Breast epithelium (tissue), 4 donors: ENCODE results near the gene TSC1. TPM values are rescaled to one million over a fixed set of nuclear protein-coding genes. Genes with fewer than 3 reads are reported as not detected.

Source experiments
- DNase-seq, 2 donors: peaks; one replicate each; pipeline ENCODE4 v3.0.0-alpha.2; 2019; ENCODE audit warnings: low spot score in 2 of 2
- H3K27ac ChIP-seq, 2 donors: fragments of 200-600 bp; sonication (generic) in 1 of 2; one replicate each; pipeline ENCODE4 v1.5.1; 2016 to 2019; ENCODE audit warnings: mild to moderate bottlenecking in 1 of 2
- H3K27me3 ChIP-seq, 2 donors: fragments of 200-600 bp; sonication (generic) in 1 of 2; one replicate each; pipeline versions ENCODE4 v1.5.1 to v1.6.0; 2017 to 2019; ENCODE audit warnings: control low read depth in 1 of 2, mild to moderate bottlenecking in 1 of 2
- H3K36me3 ChIP-seq: fragments of 200-600 bp; one replicate; pipeline ENCODE4 v1.5.1; 2019
- H3K4me1 ChIP-seq, 2 donors: fragments of 200-600 bp; sonication (generic); one replicate each; pipeline ENCODE4 v1.5.1; 2016 to 2019; ENCODE audit warnings: control low read depth in 1 of 2
- H3K4me3 ChIP-seq, 3 donors: fragments of 200-600 bp; sonication (generic); 1 replicate in 2 of 3; 2 replicates in 1 of 3; pipeline ENCODE4 v1.5.1; 2016 to 2019; ENCODE audit warnings: mild to moderate bottlenecking in 3 of 3, moderate library complexity in 2 of 3
- H3K9me3 ChIP-seq, 2 donors: fragments of 200-600 bp; sonication (generic) in 1 of 2; one replicate each; pipeline ENCODE4 v1.5.1; 2016 to 2019; ENCODE audit warnings: control low read depth in 1 of 2
- POLR2A ChIP-seq: fragments of 450-650 bp; IDR thresholded peaks from one replicate; pipeline ENCODE4 v1.6.1; 2016; ENCODE audit warnings: antibody characterized with exemption, mild to moderate bottlenecking, moderate library complexity
- POLR2AphosphoS5 ChIP-seq, 3 donors: sonication (generic); formaldehyde crosslinking; IDR thresholded peaks; one replicate each; pipeline ENCODE4 v1.6.1; 2017; ENCODE audit warnings: antibody characterized with exemption in 3 of 3
- intact Hi-C: fragments of 100-400 bp; cut with DNase I; formaldehyde crosslinking; loops from one replicate; pipeline ENCODE4 v1.15.1; 2023; ENCODE audit warnings: low total_unique reads
- total RNA-seq, 3 donors: library from RNA; depleted of rRNA; stranded (reverse); fragments of >200 nt; gene quantifications; one replicate each; pipeline ENCODE4 v1.1.0, GENCODE V29; 2016
- TF ChIP-seq, protein P1 (sequence below), 3 donors: fragments of 450-650 bp; IDR thresholded peaks; one replicate each; pipeline ENCODE4 v1.5.1; 2016 to 2017; ENCODE audit warnings: antibody characterized with exemption in 3 of 3, mild to moderate bottlenecking in 3 of 3, moderate library complexity in 3 of 3

Gene TSC1
- total RNA-seq, 3 donors from 2014 or later: 38.1 to 61.9 (median 48.2) TPM

DNA sequence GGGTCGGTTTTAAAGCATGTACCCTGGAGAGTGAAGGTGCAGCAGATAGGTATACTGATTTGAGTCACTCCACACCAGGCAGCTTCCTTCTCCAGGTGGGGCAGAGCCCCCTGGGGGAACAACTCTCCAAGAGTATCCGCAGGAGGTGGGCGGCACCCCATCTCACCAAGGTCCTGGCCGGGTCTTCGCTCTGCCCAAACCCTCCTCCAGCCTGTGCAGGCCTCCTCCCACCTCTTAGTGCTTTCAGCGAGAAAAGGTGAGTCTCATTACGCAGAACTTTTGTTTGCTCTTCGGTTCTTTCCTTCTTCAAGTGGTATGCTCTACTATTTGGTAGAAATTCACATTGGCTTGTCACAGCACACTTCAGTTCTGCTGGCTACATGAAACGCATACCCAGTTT is 52.0 kb downstream of the TSC1 start:
- Histone ChIP-seq H3K4me3 (no peak overlapping the region), H3K27ac (no peak overlapping the region), H3K27me3 (no peaks in the 10 kb centered on the region), H3K9me3 (no peaks in the 10 kb centered on the region), H3K4me1 (peaks cover 0 to 7% of the 10 kb centered on the region in 2 donors), H3K36me3 (no peaks in the 10 kb centered on the region)
- no peak for DNase-seq
- no peak for TF ChIP-seq POLR2A
- TF ChIP-seq, protein P1, sequence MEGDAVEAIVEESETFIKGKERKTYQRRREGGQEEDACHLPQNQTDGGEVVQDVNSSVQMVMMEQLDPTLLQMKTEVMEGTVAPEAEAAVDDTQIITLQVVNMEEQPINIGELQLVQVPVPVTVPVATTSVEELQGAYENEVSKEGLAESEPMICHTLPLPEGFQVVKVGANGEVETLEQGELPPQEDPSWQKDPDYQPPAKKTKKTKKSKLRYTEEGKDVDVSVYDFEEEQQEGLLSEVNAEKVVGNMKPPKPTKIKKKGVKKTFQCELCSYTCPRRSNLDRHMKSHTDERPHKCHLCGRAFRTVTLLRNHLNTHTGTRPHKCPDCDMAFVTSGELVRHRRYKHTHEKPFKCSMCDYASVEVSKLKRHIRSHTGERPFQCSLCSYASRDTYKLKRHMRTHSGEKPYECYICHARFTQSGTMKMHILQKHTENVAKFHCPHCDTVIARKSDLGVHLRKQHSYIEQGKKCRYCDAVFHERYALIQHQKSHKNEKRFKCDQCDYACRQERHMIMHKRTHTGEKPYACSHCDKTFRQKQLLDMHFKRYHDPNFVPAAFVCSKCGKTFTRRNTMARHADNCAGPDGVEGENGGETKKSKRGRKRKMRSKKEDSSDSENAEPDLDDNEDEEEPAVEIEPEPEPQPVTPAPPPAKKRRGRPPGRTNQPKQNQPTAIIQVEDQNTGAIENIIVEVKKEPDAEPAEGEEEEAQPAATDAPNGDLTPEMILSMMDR (IDR thresholded peaks at IDR 0.05): no peak
- no peak for TF ChIP-seq POLR2AphosphoS5 (IDR thresholded peaks at IDR 0.05)
- intact Hi-C loops: no loop called here

DNA sequence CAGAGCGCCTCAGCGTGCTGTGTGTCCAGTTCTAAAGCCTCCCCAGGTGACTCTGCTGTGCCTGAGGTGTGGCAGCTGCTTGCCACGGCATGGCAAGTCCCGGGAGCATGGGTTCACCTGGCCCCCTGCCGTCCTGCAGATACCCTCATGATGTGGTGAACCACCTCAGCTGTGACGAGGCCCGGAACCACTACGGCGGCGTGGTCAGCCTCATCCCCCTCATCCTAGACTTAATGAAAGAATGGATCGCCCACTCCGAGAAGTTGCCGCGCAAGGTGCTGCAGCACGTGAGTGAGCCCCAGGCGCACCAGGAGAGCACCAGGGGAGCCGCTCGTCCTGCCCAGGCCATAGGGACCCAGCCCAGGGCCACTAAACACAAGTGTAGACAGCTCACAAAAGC is 56.3 kb downstream of the TSC1 start:
- no peak overlapping the region for H3K4me3 ChIP-seq
- H3K36me3 ChIP-seq: no peaks in the 10 kb centered on the region
- no peak overlapping the region for H3K27ac ChIP-seq
- no peak for TF ChIP-seq POLR2A
- TF ChIP-seq POLR2AphosphoS5 (IDR thresholded peaks at IDR 0.05): no peak
- TF ChIP-seq, protein P1 (IDR thresholded peaks at IDR 0.05): no peak
- no peak for DNase-seq
- H3K27me3 ChIP-seq: no peaks in the 10 kb centered on the region
- H3K9me3 ChIP-seq: no peaks in the 10 kb centered on the region
- H3K4me1 ChIP-seq: no peaks in the 10 kb centered on the region
- intact Hi-C loops: no loop called here

DNA sequence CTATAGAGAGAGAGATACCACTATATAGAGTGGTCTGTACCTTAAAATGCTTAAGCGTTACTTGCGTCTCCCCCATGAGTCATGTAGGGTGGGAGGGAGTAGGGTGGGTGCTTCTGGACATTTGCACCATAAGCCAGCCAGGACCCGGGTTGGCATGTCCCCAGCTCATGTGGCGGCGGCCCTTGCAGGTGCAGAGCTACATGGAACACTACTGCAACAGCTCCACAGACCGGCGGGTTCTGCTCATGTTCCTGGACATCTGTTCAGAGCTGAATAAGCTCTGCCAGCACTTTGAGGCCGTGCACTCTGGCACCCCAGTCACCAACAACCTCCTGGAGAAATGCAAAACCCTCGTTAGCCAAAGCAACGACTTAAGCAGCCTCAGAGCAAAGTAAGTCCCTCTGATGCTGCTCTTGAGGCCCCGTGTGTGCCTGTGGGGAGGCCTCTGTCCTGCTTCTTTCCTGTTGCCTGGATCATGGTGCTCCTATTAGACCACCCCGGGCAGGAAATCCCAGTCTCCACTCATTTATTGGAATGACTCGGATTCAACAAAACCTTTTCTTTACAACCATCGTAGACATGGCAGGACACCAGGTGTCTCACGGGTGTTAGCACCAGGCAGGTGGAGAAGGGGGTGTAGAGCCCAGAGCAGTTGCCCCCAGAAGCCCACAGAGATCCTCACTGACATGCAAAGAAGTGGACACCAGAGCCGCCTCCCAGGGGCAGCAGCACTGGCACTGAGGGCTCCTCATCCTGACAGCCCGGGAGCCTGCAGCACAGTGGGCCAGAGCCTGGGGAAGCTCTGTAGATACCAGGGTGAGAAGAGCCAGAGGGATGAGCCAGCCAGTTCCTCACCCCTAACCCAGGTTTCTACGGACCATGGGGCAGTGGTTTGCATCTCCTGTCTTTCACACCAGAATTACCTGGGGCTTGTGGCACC is 57.0 kb downstream of the TSC1 start:
- H3K9me3 ChIP-seq: no peaks in the 10 kb centered on the region
- H3K36me3 ChIP-seq: no peaks in the 10 kb centered on the region
- no peak for DNase-seq
- H3K27ac ChIP-seq: no peak overlapping the region
- H3K27me3 ChIP-seq: no peaks in the 10 kb centered on the region
- H3K4me3 ChIP-seq: no peak overlapping the region
- no peaks in the 10 kb centered on the region for H3K4me1 ChIP-seq
- intact Hi-C loops: no loop called here
- TF ChIP-seq, protein P1 (IDR thresholded peaks at IDR 0.05): no peak
- TF ChIP-seq POLR2A (no peak), POLR2AphosphoS5 (IDR thresholded peaks at IDR 0.05) (no peak)

DNA sequence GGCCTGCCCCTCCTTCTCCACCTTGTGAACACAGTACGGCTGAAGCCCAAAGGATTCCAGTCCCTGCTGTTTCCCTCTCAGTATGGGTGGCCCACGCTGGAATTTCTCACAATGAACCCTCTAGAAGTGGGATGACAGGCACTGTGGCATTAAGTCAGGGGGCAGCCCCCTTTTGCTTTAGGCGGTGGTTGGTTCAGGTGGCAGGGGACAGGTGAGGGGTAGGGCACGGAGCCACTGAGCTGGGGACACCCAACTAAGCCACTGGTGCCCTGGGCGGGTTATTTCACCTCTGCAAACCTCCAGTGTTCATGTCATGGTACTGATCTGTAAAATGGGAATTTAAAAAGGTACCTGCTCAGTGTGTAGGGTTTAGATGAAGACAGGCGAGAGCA is 58.1 kb downstream of the TSC1 start:
- DNase-seq: no peak
- no peak overlapping the region for H3K4me3 ChIP-seq
- H3K4me1 ChIP-seq: no peaks in the 10 kb centered on the region
- no peaks in the 10 kb centered on the region for H3K9me3 ChIP-seq
- H3K27ac ChIP-seq: no peak overlapping the region
- intact Hi-C loops: no loop called here
- no peaks in the 10 kb centered on the region for H3K27me3 ChIP-seq
- H3K36me3 ChIP-seq: no peaks in the 10 kb centered on the region
- TF ChIP-seq, protein P1 (IDR thresholded peaks at IDR 0.05): no peak
- TF ChIP-seq POLR2A: no peak
- no peak for TF ChIP-seq POLR2AphosphoS5 (IDR thresholded peaks at IDR 0.05)

DNA sequence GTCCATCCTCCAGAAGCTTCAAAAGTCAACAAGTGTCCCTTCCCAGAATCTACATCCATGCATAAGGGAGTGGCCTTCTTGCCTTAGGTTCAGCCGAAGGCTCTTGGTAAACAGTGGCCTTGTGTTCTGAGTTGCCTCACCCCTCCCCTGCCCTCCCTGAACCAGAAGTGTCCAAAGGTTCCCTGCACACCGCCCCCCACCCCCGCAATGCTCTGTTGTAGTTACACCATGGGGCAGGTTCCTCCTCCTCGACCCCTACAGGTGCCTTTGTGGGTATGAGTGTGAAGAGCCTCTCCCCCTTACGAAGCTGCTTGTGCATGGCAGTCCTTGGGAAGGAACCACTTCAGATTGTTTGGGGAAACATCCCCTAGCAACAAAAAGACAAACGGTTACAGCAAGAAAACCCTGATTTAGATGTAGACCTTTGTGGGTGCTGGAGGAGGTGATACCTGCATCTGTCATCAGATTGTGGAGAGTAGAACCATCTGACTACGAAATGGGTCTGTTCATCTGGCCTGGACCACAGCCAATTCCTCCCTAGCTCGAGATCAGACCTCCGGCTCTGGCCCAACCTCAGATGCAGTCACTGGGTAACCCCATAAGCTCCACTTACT is 58.6 kb downstream of the TSC1 start:
- no peak for TF ChIP-seq POLR2A
- no peak for TF ChIP-seq POLR2AphosphoS5 (IDR thresholded peaks at IDR 0.05)
- TF ChIP-seq, protein P1 (IDR thresholded peaks at IDR 0.05): no peak
- H3K27me3 ChIP-seq: no peaks in the 10 kb centered on the region

More for the DNA sequence above, 58.6 kb downstream of the TSC1 start:
- H3K9me3 ChIP-seq: no peaks in the 10 kb centered on the region
- H3K4me3 ChIP-seq: no peak overlapping the region
- intact Hi-C loops: no loop called here
- DNase-seq: no peak
- no peaks in the 10 kb centered on the region for H3K36me3 ChIP-seq
- H3K4me1 ChIP-seq: no peaks in the 10 kb centered on the region
- no peak overlapping the region for H3K27ac ChIP-seq
